Measurements from ENCODE around the gene FGF18.
A peak's percentile ranks its signal among the peaks of the same experiment; 100 is the strongest.
"Not testable (repeated sequence)": the region's sequence is repeated elsewhere in the genome, so short reads cannot be mapped to it uniquely, and the experiment has no call there.

FGF18 gene

DNA sequence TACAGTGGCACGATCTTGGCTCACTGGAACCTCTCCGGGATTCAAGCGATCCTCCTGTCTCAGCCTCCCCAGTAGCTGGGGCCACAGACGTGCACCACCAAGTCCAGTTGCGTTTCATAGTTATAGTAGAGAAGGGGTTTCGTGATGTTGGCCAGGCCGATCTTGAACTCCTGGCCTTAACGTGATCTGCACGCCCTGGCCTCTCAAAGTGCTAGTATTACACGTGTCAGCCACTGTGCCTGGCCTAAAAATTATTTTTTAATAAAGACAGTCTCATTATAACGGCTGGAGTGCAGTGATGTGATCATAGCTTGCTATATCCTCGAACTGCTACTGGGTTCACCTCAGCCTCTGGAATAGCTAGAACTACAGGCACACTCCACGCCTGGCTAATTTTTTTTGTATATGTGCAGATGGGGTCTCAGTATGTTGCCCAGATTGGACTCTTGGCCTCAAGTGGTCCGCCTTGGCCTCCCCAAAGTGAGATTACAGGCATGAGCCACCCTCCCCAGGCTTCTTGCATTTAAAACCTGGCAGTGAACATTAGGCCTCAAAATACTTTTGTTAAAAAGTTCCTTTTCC, 27.4 kb upstream of the FGF18 start:
- Mint-ChIP-seq H3K36me3 (peaks cover 27% of the 10 kb centered on the region), H3K9me3 (no peaks in the 10 kb centered on the region), H3K27ac (peak overlapping the region; percentile 35), H3K4me1 (peaks cover 46% of the 10 kb centered on the region), H3K27me3 (no peaks in the 10 kb centered on the region), H3K4me3 (no peak overlapping the region)
- ATAC-seq (ENCODE audit: low read depth), result no peak
- no peak for DNase-seq (ENCODE audit: low spot score in 2 of 2)

- DNase-seq (ENCODE audit: low spot score in 2 of 2) (no peak), ATAC-seq (ENCODE audit: low read depth) (no peak)
- peaks cover 49% of the 10 kb centered on the region for H3K4me1 Mint-ChIP-seq
- no peak overlapping the region for H3K4me3 Mint-ChIP-seq
- H3K27ac Mint-ChIP-seq, result peak overlapping the region; percentile 35
- no peaks in the 10 kb centered on the region for H3K9me3 Mint-ChIP-seq
- no peaks in the 10 kb centered on the region for H3K27me3 Mint-ChIP-seq
- H3K36me3 Mint-ChIP-seq, result peaks cover 30% of the 10 kb centered on the region
Observed at GRCh38 chr5:171392585-171393159, 26.8 kb upstream of the FGF18 start.

- ATAC-seq (ENCODE audit: low read depth), result no peak
- Mint-ChIP-seq H3K9me3 (no peaks in the 10 kb centered on the region), H3K36me3 (peaks cover 36% of the 10 kb centered on the region), H3K4me1 (peaks cover 35% of the 10 kb centered on the region), H3K4me3 (no peak overlapping the region), H3K27ac (peak overlapping the region; percentile 39), H3K27me3 (no peaks in the 10 kb centered on the region)
- no peak for DNase-seq (ENCODE audit: low spot score in 2 of 2)
Observed at GRCh38 chr5:171395042-171395441, 24.4 kb upstream of the FGF18 start.

DNA sequence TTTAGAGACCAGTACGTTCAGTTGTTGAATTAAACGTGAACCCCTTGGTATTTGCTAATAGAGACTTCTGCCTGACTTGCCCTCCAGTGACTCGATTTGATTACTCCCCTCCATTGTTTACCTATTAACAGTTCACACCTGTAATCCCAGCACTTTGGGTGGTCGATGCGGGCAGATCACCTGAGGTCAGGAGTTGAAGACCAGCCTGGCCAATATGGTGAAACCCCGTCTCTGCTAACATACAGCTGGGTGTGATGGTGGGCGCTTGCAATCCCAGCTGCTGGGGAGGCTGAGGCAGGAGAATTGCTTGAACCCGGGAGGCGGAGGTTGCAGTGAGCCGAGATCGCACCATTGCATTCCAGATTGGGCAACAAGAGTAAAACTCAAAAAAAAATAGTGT, 22.9 kb upstream of the FGF18 start:
- not testable (repeated sequence) for DNase-seq (ENCODE audit: low spot score in 2 of 2); ATAC-seq (ENCODE audit: low read depth); H3K27me3 Mint-ChIP-seq; H3K9me3 Mint-ChIP-seq; H3K4me3 Mint-ChIP-seq
- peak overlapping the region; percentile 35 for H3K27ac Mint-ChIP-seq
- H3K4me1 Mint-ChIP-seq, result peaks cover 24% of the 10 kb centered on the region
- peaks cover 40% of the 10 kb centered on the region for H3K36me3 Mint-ChIP-seq

DNA sequence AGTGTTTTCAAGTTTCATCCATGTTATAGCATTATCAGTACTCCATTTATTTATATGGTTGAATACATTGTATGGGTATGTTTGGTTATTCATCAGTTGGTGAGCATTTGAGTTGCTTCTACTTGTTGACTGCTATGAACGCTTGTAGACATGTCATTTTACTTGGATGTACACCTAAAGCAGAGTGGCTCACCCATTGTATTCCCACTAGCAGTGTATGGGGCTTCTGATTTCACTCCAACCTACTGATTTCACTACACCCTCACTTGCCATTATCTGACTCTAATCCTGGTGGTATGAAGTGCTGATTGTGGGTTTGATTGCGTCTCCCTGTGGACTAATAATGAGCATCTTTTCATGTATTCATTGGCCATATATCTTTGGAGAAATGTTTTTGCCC, 22.3 kb upstream of the FGF18 start:
- Mint-ChIP-seq H3K27me3 (no peaks in the 10 kb centered on the region), H3K36me3 (peaks cover 42% of the 10 kb centered on the region), H3K9me3 (no peaks in the 10 kb centered on the region), H3K27ac (no peak overlapping the region), H3K4me3 (no peak overlapping the region), H3K4me1 (peaks cover 22% of the 10 kb centered on the region)
- DNase-seq (ENCODE audit: low spot score in 2 of 2) (no peak), ATAC-seq (ENCODE audit: low read depth) (no peak)

DNA sequence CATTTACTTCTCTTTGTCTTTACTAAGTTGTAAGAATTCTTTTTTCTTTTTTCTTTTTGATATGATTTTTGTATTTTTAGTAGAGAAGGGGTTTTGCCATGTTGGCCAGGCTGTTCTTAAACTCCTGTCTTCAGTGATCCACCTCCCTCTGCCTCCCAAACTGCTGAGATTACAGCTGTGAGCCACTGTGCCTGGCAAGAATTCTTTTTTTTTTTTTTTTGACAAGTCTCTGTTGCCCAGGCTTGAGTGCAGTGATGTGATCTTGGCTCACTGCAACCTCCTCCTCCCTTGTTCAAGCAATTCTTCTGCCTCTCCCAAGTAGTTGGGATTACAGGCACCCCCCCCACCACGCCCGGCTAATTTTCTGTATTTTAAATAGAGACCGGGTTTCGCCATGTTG, 21.8 kb upstream of the FGF18 start:
- Mint-ChIP-seq H3K27me3 (no peaks in the 10 kb centered on the region), H3K4me3 (no peak overlapping the region), H3K36me3 (peaks cover 41% of the 10 kb centered on the region), H3K27ac (no peak overlapping the region), H3K4me1 (peaks cover 18% of the 10 kb centered on the region), H3K9me3 (no peaks in the 10 kb centered on the region)
- ATAC-seq (ENCODE audit: low read depth) (no peak), DNase-seq (ENCODE audit: low spot score in 2 of 2) (no peak)

GRCh38 chr5:171398660-171399059, 20.8 kb upstream of the FGF18 start:
- H3K9me3 Mint-ChIP-seq; ATAC-seq (ENCODE audit: low read depth); H3K27me3 Mint-ChIP-seq; H3K4me3 Mint-ChIP-seq; H3K27ac Mint-ChIP-seq; DNase-seq (ENCODE audit: low spot score in 2 of 2): not testable (repeated sequence)
- Mint-ChIP-seq H3K4me1 (peaks cover 11% of the 10 kb centered on the region), H3K36me3 (peaks cover 37% of the 10 kb centered on the region)

DNA sequence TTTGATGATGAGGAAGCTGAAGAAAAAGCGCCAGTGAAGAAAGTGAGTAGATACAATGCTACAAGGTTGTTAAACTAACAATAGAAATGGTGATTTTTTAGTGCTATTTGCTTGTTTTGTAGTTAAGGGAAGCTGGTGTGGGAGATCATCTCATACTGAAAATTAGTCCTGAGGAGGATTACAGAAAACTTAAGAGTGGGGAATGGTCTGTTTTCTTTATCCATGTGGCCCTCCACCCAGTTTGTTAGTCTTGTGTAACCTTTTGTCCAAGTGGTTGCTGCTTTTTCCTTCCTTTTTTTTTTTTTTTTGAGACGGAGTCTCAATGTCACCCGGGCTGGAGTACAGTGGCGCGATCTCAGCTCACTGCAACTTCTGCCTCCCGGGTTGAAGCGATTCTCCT, 19.3 kb upstream of the FGF18 start:
- ATAC-seq (ENCODE audit: low read depth) (no peak), DNase-seq (ENCODE audit: low spot score in 2 of 2) (no peak)
- peaks cover 37% of the 10 kb centered on the region for H3K36me3 Mint-ChIP-seq
- H3K4me1 Mint-ChIP-seq, result peaks cover 11% of the 10 kb centered on the region
- no peak overlapping the region for H3K4me3 Mint-ChIP-seq
- H3K9me3 Mint-ChIP-seq, result no peaks in the 10 kb centered on the region
- no peaks in the 10 kb centered on the region for H3K27me3 Mint-ChIP-seq
- no peak overlapping the region for H3K27ac Mint-ChIP-seq

- H3K36me3 Mint-ChIP-seq, result peaks cover 40% of the 10 kb centered on the region
- no peaks in the 10 kb centered on the region for H3K9me3 Mint-ChIP-seq
- no peak overlapping the region for H3K27ac Mint-ChIP-seq
- no peak for DNase-seq (ENCODE audit: low spot score in 2 of 2)
- H3K4me3 Mint-ChIP-seq, result no peak overlapping the region
- ATAC-seq (ENCODE audit: low read depth), result no peak
- H3K4me1 Mint-ChIP-seq, result peaks cover 6% of the 10 kb centered on the region
- no peaks in the 10 kb centered on the region for H3K27me3 Mint-ChIP-seq
Observed at GRCh38 chr5:171401167-171401947, 18.1 kb upstream of the FGF18 start.

GRCh38 chr5:171402751-171403150, 16.7 kb upstream of the FGF18 start:
- peaks cover 37% of the 10 kb centered on the region for H3K36me3 Mint-ChIP-seq
- H3K9me3 Mint-ChIP-seq; ATAC-seq (ENCODE audit: low read depth); H3K4me3 Mint-ChIP-seq; DNase-seq (ENCODE audit: low spot score in 2 of 2); H3K27me3 Mint-ChIP-seq; H3K27ac Mint-ChIP-seq; H3K4me1 Mint-ChIP-seq: not testable (repeated sequence)

GRCh38 chr5:171405615-171406014, 13.8 kb upstream of the FGF18 start:
- Mint-ChIP-seq H3K4me1 (no peaks in the 10 kb centered on the region), H3K4me3 (no peak overlapping the region), H3K36me3 (peaks cover 34% of the 10 kb centered on the region), H3K9me3 (no peaks in the 10 kb centered on the region), H3K27me3 (no peaks in the 10 kb centered on the region), H3K27ac (no peak overlapping the region)
- ATAC-seq (ENCODE audit: low read depth) (no peak), DNase-seq (ENCODE audit: low spot score in 2 of 2) (no peak)

- H3K36me3 Mint-ChIP-seq, result peaks cover 31% of the 10 kb centered on the region
- no peak for DNase-seq (ENCODE audit: low spot score in 2 of 2)
Observed at GRCh38 chr5:171407234-171407633, 12.2 kb upstream of the FGF18 start.

DNA sequence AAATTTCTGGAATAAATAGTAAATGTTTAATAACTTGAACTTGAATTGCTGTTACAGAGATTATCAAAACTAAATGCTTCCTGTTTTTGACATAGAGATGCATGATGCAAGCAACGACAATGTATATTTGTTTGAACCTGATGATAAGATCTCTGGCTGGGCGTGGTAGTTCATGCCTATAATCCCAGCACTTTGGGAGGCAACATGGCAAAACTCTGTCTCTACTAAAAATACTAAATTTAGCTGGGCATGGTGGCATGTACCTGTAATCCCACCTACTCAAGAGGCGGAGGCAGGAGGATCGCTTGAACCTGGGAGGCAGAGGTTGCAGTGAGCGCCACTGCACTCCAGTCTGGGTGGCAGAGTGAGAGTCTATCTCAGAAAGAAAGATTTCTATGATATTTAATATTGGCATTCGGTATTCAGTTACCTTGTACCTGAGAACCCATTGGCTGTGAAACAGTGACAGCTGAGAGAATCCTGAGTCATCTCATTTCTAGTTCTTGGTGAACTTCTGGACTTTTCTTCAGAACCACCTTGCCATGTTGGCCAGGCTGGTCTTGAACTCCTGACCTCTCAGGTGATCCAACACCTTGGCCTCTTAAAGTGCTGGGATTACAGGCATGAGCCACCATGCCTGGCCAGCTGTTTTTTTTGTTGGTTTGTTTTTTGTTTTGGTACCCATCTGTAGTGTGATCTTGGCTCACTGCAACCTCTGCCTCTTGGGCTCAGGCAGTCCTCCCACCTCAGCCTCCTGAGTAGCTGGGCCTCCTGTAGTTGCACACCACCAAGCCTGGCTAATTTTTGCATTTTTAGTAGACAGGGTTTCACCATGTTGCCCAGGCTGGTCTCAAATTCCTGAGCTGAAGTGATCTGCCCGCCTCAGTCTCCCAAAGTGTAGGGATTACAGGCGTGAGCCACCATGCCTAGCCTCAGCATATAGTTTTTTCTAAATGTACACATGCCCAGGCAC, 10.0 kb upstream of the FGF18 start:
- peaks cover 35% of the 10 kb centered on the region for H3K36me3 Mint-ChIP-seq
- H3K4me1 Mint-ChIP-seq, result no peaks in the 10 kb centered on the region
- DNase-seq (ENCODE audit: low spot score in 2 of 2) (no peak), ATAC-seq (ENCODE audit: low read depth) (no peak)
- no peaks in the 10 kb centered on the region for H3K27me3 Mint-ChIP-seq
- H3K9me3 Mint-ChIP-seq, result no peaks in the 10 kb centered on the region
- no peak overlapping the region for H3K27ac Mint-ChIP-seq
- no peak overlapping the region for H3K4me3 Mint-ChIP-seq

More at GRCh38 chr5:171407234-171407633, 12.2 kb upstream of the FGF18 start:
- H3K27me3 Mint-ChIP-seq, result no peaks in the 10 kb centered on the region
- H3K27ac Mint-ChIP-seq, result no peak overlapping the region
- no peak overlapping the region for H3K4me3 Mint-ChIP-seq
- H3K9me3 Mint-ChIP-seq, result no peaks in the 10 kb centered on the region
- ATAC-seq (ENCODE audit: low read depth), result no peak
- no peaks in the 10 kb centered on the region for H3K4me1 Mint-ChIP-seq

DNA sequence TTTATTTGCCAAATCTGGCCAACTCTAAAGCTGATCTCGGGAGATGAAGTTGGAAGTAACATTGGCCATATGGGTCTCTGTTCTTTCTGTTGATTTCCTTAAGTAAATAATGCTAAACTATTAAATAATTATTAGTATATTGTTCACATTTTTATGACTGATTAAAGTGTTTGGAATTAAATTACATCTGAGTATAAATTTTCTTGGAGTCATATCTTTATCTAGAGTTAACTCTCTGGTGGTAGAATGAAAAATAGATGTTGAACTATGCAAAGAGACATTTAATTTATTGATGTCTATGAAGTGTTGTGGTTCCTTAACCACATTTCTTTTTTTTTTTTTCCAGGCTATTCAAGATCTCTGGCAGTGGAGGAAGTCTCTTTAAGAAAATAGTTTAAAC, 9.3 kb upstream of the FGF18 start:
- DNase-seq (ENCODE audit: low spot score in 2 of 2) (no peak), ATAC-seq (ENCODE audit: low read depth) (no peak)
- no peak overlapping the region for H3K27ac Mint-ChIP-seq
- H3K4me1 Mint-ChIP-seq, result no peaks in the 10 kb centered on the region
- no peaks in the 10 kb centered on the region for H3K9me3 Mint-ChIP-seq
- H3K4me3 Mint-ChIP-seq, result no peak overlapping the region
- H3K36me3 Mint-ChIP-seq, result peaks cover 34% of the 10 kb centered on the region
- no peaks in the 10 kb centered on the region for H3K27me3 Mint-ChIP-seq

Measured in memory B cell (primary cell).